SK-N-SH (cell line): ENCODE data around the gene LYPD4. TPM values are rescaled to one million over a fixed set of nuclear protein-coding genes. Genes with fewer than 3 reads are reported as not detected.

ENCODE experiments used
- CTCF ChIA-PET: fragments of 300-600, 350-600 bp; formaldehyde crosslinking; extraction: SDS; loops from one replicate; lab custom pipeline; 2021; lab: Yijun Ruan, JAX
- POLR2A ChIA-PET: fragments of 350-600 bp; sonication (Branson Sonifier 250); formaldehyde crosslinking; extraction: SDS; loops from one replicate; lab custom pipeline; 2020; ENCODE audit warnings: antibody characterized with exemption, inconsistent platforms; lab: Yijun Ruan, JAX
- DNase-seq: peaks from one replicate; pipeline ENCODE4 v3.0.0; 2012
- H2AFZ ChIP-seq: fragments of 200-600 bp; sonication (generic); 2 replicates; pipeline ENCODE4 v1.8.1; 2016; ENCODE audit warnings: antibody characterized with exemption, mild to moderate bottlenecking, low read depth
- H3F3A ChIP-seq: fragments of 200-600 bp; sonication (generic); replicated peaks from 2 replicates; pipeline ENCODE3; 2016; ENCODE audit warnings: antibody characterized with exemption, mild to moderate bottlenecking; ENCODE audit not compliant: insufficient read depth
- H3K27ac ChIP-seq, 2 experiments: fragments of 200-500 bp in 1 of 2; fragments of 200-600 bp in 1 of 2; sonication (Bioruptor generic) in 1 of 2; sonication (generic), shearing (Covaris generic) in 1 of 2; 2 replicates each; pipeline versions ENCODE4 v1.5.1 to v1.6.1; 2014 to 2016; ENCODE audit warnings: low read depth in 2 of 2, inconsistent platforms in 1 of 2, low read length in 1 of 2, mild to moderate bottlenecking in 1 of 2, mixed read lengths in 1 of 2
- H3K27me3 ChIP-seq: fragments of 200-600 bp; sonication (generic), shearing (Covaris generic); 2 replicates; pipeline ENCODE4 v1.6.1; 2016; ENCODE audit warnings: mixed run types; ENCODE audit not compliant: insufficient read depth
- H3K36me3 ChIP-seq, 2 experiments: fragments of 200-500 bp in 1 of 2; fragments of 200-600 bp in 1 of 2; sonication (Bioruptor generic) in 1 of 2; sonication (generic) in 1 of 2; replicated peaks in 1 of 2; 2 replicates each; pipeline versions ENCODE3 to v1.5.1; 2014 to 2016; ENCODE audit warnings: low read length in 1 of 2, mild to moderate bottlenecking in 1 of 2; ENCODE audit not compliant: insufficient read depth in 2 of 2, control insufficient read depth in 1 of 2
- H3K4me1 ChIP-seq, 2 experiments: fragments of 200-500 bp in 1 of 2; fragments of 200-600 bp in 1 of 2; sonication (Bioruptor generic) in 1 of 2; sonication (generic), shearing (Covaris generic) in 1 of 2; 2 replicates each; pipeline versions ENCODE4 v1.5.1 to v1.6.1; 2014 to 2016; ENCODE audit warnings: low read depth in 1 of 2, low read length in 1 of 2, mixed run types in 1 of 2; ENCODE audit not compliant: insufficient read depth in 2 of 2, control insufficient read depth in 1 of 2
- H3K4me2 ChIP-seq: fragments of 200-600 bp; sonication (generic), shearing (Covaris generic); 2 replicates; pipeline ENCODE4 v1.6.1; 2017; ENCODE audit warnings: mixed run types
- H3K4me3 ChIP-seq, 2 experiments: fragments of 200-500 bp in 1 of 2; fragments of 200-600 bp in 1 of 2; sonication (Bioruptor generic) in 1 of 2; sonication (generic), shearing (Covaris generic) in 1 of 2; 2 replicates each; pipeline versions ENCODE4 v1.5.1 to v1.8.1; 2014 to 2016; ENCODE audit warnings: low read depth in 2 of 2, inconsistent platforms in 1 of 2, low read length in 1 of 2, mild to moderate bottlenecking in 1 of 2, mixed read lengths in 1 of 2, moderate library complexity in 1 of 2
- H3K79me2 ChIP-seq: fragments of 200-600 bp; sonication (generic); 2 replicates; pipeline ENCODE4 v1.8.1; 2017; ENCODE audit warnings: mild to moderate bottlenecking; ENCODE audit not compliant: insufficient read depth
- H3K9ac ChIP-seq: fragments of 200-600 bp; sonication (generic); 2 replicates; pipeline ENCODE4 v1.6.1; 2017; ENCODE audit warnings: mixed run types
- H3K9me2 ChIP-seq: fragments of 200-600 bp; sonication (generic); 2 replicates; pipeline ENCODE4 v1.6.1; 2017; ENCODE audit warnings: mixed run types
- H3K9me3 ChIP-seq: fragments of 200-600 bp; sonication (generic); 2 replicates; pipeline ENCODE4 v1.6.1; 2017; ENCODE audit warnings: mixed run types, mild to moderate bottlenecking, moderate library complexity
- H4K20me1 ChIP-seq: fragments of 200-600 bp; sonication (generic); 2 replicates; pipeline ENCODE4 v1.6.1; 2017; ENCODE audit warnings: mild to moderate bottlenecking, mixed run types; ENCODE audit not compliant: insufficient read depth
- CHD2 ChIP-seq: fragments of 150-350 bp; IDR thresholded peaks from 2 replicates; pipeline ENCODE4 v1.6.1; 2018; ENCODE audit warnings: low read length; ENCODE audit not compliant: partially characterized antibody
- EP300 ChIP-seq, 2 experiments: IDR thresholded peaks; 2 replicates each; pipeline versions ENCODE4 v1.4.0 to v1.6.1; 2012; ENCODE audit warnings: borderline replicate concordance in 1 of 2, low read depth in 1 of 2, low read length in 1 of 2
- EZH2phosphoT487 ChIP-seq: fragments of 200-600 bp; sonication (generic); IDR thresholded peaks from 2 replicates; pipeline ENCODE4 v1.6.1; 2017; ENCODE audit warnings: low read depth, mixed run types, mild to moderate bottlenecking, antibody characterized with exemption, moderate library complexity, borderline replicate concordance
- FOSL2 ChIP-seq: IDR thresholded peaks from 2 replicates; pipeline ENCODE4 v1.4.0; 2012; ENCODE audit warnings: low read depth, mild to moderate bottlenecking, moderate library complexity, borderline replicate concordance
- IRF3 ChIP-seq: fragments of 150-350 bp; IDR thresholded peaks from 2 replicates; pipeline ENCODE4 v1.6.1; 2016; ENCODE audit warnings: mild to moderate bottlenecking, low read depth, low read length
- JUND ChIP-seq: IDR thresholded peaks from 2 replicates; pipeline ENCODE4 v1.4.0; 2012
- RAD21 ChIP-seq: IDR thresholded peaks from 2 replicates; pipeline ENCODE4 v1.6.1; 2012; ENCODE audit warnings: mild to moderate bottlenecking, low read length
- RCOR1 ChIP-seq: fragments of 150-350 bp; IDR thresholded peaks from 2 replicates; pipeline ENCODE4 v1.6.1; 2017; ENCODE audit warnings: antibody characterized with exemption, low read length
- RXRA ChIP-seq: IDR thresholded peaks from 2 replicates; pipeline ENCODE4 v1.4.0; 2012; ENCODE audit warnings: low read depth, mild to moderate bottlenecking, borderline replicate concordance
- SIN3A ChIP-seq: IDR thresholded peaks from 2 replicates; pipeline ENCODE4 v1.6.1; 2012; ENCODE audit warnings: low read depth, mild to moderate bottlenecking, low read length, moderate library complexity, borderline replicate concordance
- SMC3 ChIP-seq: IDR thresholded peaks from 2 replicates; pipeline ENCODE4 v1.6.1; 2012; ENCODE audit warnings: low read depth, low read length, improper control_type of control experiment
- TAF1 ChIP-seq: IDR thresholded peaks from 2 replicates; pipeline ENCODE4 v1.6.1; 2012; ENCODE audit warnings: low read depth, mild to moderate bottlenecking, low read length, moderate library complexity, borderline replicate concordance
- TCF12 ChIP-seq: IDR thresholded peaks from 2 replicates; pipeline ENCODE4 v1.4.0; 2012
- TEAD4 ChIP-seq: IDR thresholded peaks from 2 replicates; pipeline ENCODE4 v1.4.0; 2012; ENCODE audit warnings: mild to moderate bottlenecking, borderline replicate concordance; ENCODE audit not compliant: insufficient read depth
- USF1 ChIP-seq: IDR thresholded peaks from 2 replicates; pipeline ENCODE4 v1.4.0; 2012; ENCODE audit warnings: low read depth, borderline replicate concordance
- YY1 ChIP-seq: IDR thresholded peaks from 2 replicates; pipeline ENCODE4 v1.4.0; 2012; ENCODE audit warnings: low read depth, mild to moderate bottlenecking
- WGBS: methylation state at CpG from one replicate; pipeline ENCODE4 v1.1.6; 2017; ENCODE audit warnings: low lambda C conversion rate; 5-methylcytosine and 5-hydroxymethylcytosine counted together
- polyA plus RNA-seq, 3 experiments: library from polyadenylated mRNA; depleted of rRNA; stranded (reverse); fragments of >200 nt; gene quantifications; 2 replicates each; pipeline ENCODE4 v1.2.3, GENCODE V29; 2012
- TF ChIP-seq, protein P1 (sequence below): fragments of 150-350 bp; IDR thresholded peaks from 2 replicates; pipeline ENCODE4 v1.6.1; 2017; ENCODE audit warnings: antibody characterized with exemption, low read length, low read depth, borderline replicate concordance

Gene LYPD4
- polyA plus RNA-seq, 1 of the 3 experiments (the other 2 are of a cell fraction), result not detected

DNA sequence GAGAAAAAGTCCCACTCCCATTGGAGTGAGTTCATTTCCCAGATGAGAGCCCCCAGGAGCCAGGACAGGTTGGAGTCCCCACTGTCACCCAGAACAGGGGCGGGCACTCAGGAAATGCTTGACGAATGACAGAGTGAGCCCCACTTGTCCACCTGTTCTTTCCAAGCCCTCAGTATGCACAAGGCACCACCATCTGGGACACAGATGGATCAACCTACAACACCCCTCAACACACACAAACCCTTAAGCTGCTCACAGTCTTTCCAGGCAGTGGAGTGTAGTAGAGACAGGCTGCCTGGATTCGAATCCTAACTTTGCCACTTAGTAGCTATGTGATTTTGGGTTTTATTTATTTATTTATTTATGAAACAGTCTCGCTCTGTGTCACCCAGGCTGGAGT lies 46.5 kb upstream of the LYPD4 start:
- POLR2A ChIA-PET, result interaction anchor here (1.0 to 1.6 kb wide), 2 partner anchors 18 to 21 kb away, joined by 3 to 4 read pairs; no protein-coding TSS in a partner anchor
- Histone ChIP-seq H2AFZ (no peak overlapping the region), H3F3A (no peaks in the 10 kb centered on the region), H3K79me2 (peaks cover 23% of the 10 kb centered on the region), H3K9me3 (no peaks in the 10 kb centered on the region; the same call in 1 of the 2 replicates), H3K36me3 (peaks cover 22 to 30% of the 10 kb centered on the region in 2 experiments), H3K4me3 (no peak overlapping the region), H3K9me2 (no peaks in the 10 kb centered on the region), H3K4me2 (no peak overlapping the region), H4K20me1 (peaks cover 31% of the 10 kb centered on the region), H3K27me3 (no peaks in the 10 kb centered on the region), H3K27ac (no peak overlapping the region), H3K9ac (no peak overlapping the region), H3K4me1 (peaks cover 0 to 11% of the 10 kb centered on the region in 2 experiments; a peak in 1 of 4 replicates)
- no peak for TF ChIP-seq USF1
- no peak for TF ChIP-seq FOSL2
- TF ChIP-seq TCF12, result no peak
- no peak for TF ChIP-seq EZH2phosphoT487
- TF ChIP-seq, protein P1, sequence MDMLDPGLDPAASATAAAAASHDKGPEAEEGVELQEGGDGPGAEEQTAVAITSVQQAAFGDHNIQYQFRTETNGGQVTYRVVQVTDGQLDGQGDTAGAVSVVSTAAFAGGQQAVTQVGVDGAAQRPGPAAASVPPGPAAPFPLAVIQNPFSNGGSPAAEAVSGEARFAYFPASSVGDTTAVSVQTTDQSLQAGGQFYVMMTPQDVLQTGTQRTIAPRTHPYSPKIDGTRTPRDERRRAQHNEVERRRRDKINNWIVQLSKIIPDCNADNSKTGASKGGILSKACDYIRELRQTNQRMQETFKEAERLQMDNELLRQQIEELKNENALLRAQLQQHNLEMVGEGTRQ, result no peak
- no peak for TF ChIP-seq RAD21
- no peak for TF ChIP-seq EP300 (IDR thresholded peaks at IDR 0.05; ENCODE audit: borderline replicate concordance in 1 of 2, low read depth in 1 of 2, low read length in 1 of 2)
- no peak for TF ChIP-seq IRF3
- no peak for TF ChIP-seq CHD2
- no peak for TF ChIP-seq YY1
- TF ChIP-seq RXRA, result no peak
- TF ChIP-seq JUND, result no peak
- no peak for TF ChIP-seq SIN3A
- no peak for TF ChIP-seq TAF1
- TF ChIP-seq TEAD4, result no peak
- no peak for TF ChIP-seq RCOR1
- no peak for TF ChIP-seq SMC3
- DNase-seq, result no peak
- CTCF ChIA-PET, result interaction anchor here (0.6 to 2.9 kb wide), 2 partner anchors 61 to 311 kb away, joined by 3 to 9 read pairs; no protein-coding TSS in a partner anchor
- WGBS, result 96% methylated on average over 4 of the region's 4 CpGs
